ENCODE results near the gene CNGA2.
"Not testable (repeated sequence)": the region's sequence is repeated elsewhere in the genome, so short reads cannot be mapped to it uniquely, and the experiment has no call there.

Gene CNGA2

DNA sequence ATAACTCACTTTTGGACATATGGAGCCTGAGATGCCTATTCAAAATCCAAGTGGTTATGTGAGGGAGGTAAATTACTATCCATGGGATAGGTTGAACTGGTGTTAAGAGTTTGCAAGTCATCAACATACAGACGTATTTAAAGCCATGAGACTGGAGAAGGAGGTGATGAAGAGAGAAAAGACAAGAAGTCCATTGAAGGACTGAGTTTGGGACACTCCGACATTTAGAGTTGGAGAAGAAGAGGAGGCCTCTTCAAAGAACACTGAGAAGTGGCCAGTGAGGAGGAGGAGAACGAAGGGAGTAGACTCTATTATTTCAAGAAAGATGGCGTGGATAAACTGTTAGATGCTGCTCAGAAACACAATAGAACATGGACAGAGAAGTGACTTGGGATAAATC lies at the start of gene CNGA2:
TSS of gene CNGA2 (plus strand) at position 301 of the 400 bp plus-strand sequence. CDS start 3,738 bp downstream, outside the sequence.
- DNase-seq = no peak

DNA sequence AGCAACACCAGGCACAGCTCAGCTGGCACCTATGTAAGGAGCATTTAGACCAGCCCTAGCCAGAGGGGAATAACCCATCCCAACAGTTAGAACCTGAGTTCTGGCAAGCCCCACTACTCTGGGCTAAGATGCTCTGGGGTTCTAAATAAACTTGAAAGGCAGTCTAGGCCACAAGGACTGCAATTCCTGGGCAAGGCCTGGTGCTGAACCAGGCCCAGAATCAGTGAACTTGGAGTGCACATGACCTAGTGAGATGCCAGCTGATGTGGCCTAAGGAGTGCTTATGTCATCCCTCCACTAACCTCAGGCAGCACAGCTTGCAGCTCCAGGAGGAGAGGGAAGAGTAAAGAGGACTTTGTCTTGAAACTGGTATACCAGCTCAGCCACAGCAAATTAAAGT lies 46.9 kb upstream of the CNGA2 start:
- no peak for DNase-seq

DNA sequence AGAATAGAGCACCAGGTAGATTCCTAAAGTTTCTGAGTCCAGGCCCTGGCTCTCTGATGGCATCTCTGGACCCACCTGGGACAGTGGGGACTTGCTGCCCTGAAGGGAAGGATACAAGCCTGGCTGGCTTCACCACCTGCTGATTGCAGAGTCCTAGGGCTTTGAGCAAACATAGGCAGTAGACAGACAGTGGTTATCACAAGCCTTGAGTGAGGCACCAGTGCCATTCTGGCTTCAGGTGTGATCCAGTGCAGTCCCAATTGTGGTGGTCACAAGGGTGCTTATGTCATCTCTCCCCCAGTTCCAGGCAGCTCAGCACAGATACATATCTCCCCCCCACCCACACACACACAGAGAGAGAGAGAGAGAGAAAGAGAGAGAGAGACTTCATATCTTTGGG lies 45.9 kb upstream of the CNGA2 start:
- DNase-seq = no peak

DNA sequence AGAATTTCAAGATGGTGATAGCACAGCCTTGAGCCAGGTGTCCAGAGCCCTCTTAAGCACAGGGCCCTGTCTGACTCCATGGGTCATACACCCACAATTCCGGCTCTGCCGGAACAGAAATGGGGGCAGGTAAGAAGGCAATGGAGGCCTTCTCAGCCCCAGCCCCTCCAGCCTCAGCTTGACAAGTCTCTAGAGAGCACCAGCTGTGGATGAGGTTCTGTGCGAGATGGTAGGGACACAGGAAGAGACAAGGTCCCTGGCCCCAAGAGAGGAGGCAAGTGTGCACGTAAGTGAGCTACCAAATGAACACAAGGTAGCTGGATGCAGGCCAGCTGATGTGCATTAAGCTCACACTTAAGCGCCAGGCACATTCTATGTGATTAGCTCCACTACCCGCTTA lies 41.7 kb upstream of the CNGA2 start:
- DNase-seq = no peak

DNA sequence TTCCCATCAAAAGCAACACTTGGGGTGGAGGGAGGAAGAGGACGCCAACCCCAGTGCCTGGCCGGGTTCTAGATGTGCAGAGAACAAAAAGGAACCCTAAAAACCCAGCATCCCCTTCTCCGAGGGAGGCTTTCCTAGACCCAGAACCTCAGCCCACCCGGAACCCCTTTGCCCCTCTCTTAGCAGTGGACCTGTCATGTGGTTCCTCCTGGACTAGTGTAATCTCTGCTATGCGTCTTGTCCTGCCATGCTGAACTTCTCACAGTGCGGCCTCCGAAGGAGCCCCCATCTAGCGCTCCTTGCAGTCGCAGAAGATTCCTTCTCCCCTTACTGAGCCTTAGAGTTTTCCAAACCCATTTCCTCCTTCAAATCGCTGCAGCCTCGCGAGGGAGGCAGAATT lies 40.4 kb upstream of the CNGA2 start:
- no peak for DNase-seq

DNA sequence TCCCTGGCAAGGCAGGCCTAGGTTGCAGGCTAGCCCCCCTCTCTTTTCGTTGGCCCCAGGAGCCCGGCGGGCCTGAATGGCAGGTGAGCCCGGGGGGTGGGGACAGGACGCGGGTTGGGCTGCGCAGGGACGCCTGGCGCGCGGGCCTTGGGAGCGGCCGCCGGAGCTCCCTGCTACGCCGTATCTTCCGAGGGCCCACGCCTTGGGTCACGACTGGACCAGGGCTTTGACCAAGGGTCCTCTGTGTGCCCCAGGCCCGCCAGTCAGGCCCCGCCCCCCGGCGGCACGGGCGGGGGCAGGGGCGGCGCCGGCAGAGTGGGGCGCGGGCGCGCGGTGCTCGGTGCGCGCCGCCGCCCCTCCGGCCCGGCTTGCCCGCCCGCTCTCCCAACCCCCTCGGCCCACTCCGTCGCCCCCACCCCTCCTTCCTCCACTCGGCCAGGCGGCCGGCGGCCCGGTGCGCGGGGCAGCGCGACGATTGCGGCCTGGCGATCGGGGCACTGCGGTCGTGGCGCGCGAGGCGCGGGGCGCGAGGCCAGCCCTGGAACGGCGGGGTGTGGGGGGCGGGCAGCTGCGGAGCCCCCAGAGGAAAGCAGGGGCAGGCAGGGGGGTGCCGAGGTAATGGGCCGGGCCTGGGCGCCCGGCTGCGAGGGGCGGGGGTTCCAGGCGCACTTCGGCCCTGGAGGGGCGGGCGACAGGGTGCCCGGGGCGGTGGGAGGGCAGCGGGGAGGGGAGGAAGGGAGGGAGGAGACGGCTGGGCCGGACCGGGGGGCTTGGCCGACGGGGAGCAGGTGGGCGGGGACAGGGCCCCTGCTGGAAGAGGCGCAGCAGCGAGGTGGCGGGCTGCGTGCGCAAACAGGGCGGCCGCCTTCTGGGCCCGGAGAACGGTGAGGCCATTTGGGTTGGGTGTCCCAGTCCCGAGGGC lies 39.6 kb upstream of the CNGA2 start, which contains the start of gene PRRG3:
TSS of gene PRRG3 (plus strand) at position 798 of the 922 bp plus-strand sequence. CDS start 3,357 bp downstream, outside the sequence.
- no peak for DNase-seq

DNA sequence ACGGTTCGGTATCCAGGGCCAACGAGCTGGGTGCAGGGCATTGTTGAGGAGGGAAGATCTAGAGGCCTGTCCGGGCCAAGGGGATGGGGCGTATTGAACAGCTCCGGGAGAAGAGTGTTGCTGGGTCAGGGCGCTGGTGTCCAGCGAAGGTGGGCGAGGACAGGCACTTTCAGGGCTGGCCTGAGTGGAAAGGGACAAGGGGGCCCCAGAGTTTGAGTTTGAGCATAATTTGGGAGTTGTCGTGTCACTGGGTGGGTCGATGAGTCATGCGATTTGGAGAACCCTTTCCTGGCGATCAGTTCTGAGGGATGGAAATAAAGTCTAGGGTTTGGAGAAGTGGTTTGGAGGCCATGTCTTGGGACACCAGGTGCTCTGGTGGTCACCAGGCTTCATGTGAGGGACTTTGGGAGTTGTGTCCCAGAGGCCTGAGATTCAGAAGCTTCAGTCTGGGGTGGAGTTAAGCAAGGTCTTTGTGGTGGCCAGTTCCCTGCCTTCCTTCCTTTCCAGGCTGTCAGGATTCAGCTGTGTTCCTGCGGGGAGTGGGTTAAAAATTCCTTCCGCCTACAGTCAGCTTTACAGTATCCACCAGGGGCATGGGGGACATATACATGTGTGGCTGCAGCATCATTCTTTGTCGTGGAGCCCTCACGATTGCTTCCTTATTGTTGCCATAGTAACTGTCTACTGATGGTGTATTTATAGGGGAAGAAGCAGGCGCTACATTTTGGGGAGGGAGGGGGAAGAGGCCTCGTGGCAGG lies 38.8 kb upstream of the CNGA2 start:
- DNase-seq = no peak

DNA sequence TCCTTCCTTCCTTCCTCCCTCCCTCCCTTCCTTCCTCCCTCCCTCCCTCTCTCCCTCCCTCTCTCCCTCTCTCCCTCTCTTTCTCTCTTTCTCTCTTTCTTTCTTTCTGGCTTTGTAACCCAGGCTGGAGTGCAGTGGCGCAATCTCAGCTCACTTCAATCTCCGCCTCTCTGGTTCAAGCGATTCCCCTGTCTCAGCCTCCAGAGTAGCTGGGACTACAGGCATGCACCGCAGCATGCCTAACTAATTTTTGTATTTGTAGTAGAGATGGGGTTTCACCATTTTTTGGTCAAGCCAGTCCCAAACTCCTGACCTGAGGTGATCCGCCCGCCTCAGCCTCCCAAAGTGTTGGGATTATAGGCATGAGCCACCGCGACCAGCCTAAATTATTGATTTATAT lies 37.5 kb upstream of the CNGA2 start:
- not testable (repeated sequence) for DNase-seq

DNA sequence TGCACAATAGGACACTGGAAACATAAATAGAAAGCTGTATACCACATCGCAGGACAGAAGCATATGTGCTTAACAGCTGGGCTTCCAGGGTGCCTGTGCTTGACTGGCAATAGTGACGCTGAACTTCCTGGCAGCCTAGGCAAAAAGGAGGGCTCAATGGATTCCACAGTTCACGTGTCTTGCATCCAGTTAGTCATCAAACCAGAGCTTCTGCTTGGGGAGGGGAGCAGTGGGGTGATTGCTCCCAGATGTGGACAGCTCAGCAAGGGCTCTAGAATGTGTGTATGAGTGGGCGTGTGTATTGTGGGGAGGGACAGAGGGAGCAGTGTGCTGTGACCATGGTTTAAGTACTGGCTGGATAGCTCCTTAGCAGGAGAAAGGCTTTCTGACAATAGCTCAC lies 37.0 kb upstream of the CNGA2 start:
- DNase-seq = no peak

DNA sequence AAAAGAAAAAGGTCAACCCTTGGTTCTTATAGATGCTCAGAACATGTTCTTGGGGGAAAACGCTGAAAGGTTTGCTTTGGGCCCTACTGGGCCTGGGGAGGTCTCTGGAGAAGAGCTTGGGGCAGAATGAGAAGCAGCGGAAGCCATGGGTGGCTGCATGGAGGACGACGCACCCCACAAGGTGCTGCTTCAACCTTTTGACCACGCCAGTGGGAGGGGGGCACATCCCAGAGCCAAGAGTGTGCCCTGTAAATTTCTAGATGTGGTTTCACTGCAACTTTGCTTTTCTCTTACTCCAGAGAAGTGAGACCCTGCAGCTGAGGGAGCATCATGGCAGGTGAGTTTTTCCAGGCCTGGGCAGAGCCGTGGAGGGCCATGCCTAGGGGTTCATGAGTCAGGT lies 36.1 kb upstream of the CNGA2 start:
- DNase-seq = no peak

DNA sequence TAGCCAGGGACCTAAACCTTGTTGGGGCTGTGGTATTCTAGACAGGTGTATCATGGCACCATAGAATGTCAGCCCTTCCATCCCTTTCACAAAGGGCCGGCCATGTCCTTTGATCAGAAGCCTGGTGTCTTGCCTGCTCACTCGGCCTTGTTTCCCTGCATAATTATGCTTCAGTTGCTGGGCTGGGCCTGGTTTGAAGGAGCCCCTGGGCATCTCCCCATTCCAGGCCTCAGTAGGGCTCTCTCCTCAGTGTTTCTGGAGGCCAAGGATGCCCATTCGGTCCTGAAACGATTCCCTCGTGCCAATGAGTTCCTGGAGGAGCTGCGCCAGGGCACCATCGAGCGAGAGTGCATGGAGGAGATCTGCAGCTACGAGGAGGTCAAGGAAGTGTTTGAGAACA lies 34.8 kb upstream of the CNGA2 start:
- no peak for DNase-seq

DNA sequence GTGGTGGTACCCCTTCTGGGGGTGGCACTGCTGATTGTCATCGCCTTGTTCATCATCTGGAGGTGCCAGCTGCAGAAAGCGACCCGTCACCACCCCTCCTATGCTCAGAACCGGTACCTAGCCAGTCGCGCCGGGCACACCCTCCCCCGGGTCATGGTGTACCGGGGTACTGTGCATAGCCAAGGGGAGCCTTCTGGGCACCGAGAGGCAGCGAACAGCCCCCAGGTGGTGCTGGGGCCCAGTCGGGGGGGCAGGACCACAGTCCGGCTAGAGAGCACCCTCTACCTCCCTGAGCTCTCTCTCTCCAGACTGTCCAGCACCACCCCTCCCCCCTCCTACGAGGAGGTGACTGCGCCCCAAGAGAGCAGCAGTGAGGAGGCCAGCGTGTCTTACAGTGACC lies 34.0 kb upstream of the CNGA2 start:
- no peak for DNase-seq

DNA sequence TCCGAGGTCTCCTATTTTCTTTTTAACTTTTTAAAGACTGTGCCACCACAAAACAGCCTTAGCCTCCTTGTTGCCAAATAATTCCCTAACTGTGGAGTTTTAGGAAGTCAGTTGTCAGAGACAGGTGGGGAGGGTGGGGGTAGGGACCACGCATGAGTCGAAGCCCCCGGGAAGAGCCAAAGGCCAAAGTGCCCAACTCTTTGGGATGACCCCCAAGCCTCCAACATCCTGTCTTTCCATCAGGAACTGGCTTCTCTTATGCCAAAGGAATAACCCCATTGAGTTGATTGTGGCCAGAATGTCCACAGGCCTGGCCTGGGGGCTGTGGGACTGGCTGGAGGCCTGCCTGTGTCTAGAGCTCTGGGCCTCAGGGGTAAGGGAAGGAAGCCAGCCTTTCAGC lies 33.5 kb upstream of the CNGA2 start:
- no peak for DNase-seq

DNA sequence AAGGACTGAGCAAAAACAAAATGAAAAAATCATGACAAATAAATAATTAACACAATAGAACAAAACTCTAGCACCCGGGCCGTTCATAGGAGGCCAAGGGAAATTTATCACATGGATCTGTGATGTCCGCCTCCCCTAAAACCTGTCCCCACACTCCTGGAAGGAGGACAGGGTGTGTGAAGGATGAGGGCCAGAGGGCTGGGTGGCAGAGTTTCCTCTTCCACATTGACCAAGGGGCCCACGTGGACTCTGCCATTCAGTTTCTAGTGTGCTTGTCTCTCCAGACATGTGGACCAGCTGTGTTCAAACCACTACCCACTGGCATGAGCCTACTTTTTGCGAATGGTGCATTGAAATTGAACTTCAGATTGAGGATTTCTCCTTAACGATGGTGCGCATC lies 33.0 kb upstream of the CNGA2 start:
- DNase-seq = no peak

DNA sequence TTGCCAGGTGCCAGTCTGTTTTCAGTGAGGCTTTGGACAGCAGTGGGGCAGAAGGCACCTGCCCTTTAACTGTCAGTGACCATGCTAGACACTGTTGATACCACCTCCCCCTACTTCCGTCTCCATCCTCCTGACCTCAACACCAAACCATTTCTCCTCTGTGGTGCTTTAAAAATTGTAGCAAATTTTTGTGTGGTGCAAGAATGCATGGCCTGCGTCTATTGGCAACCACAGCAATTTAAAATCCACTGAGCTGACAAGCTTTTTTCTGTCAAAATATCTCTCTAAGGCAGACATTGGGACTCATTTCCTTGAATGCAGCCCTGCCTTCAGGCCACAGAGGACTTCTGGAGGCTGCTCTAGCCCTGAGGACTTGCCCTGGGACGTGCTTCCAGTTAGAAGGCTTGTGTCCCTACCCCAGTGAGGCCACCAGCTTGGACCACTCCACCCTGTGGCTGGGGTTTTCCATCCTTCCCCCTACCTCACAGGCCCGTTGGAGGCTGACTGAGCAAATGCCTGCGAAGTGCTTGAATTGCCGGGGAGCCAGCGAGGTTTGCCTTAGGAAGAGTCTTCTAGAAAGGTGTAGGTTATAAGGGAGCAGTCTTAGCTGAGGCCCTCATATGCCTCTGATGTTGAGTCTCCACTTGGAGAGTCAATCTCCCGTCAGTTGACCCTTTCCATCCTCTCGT lies 32.4 kb upstream of the CNGA2 start:
- DNase-seq = no peak

DNA sequence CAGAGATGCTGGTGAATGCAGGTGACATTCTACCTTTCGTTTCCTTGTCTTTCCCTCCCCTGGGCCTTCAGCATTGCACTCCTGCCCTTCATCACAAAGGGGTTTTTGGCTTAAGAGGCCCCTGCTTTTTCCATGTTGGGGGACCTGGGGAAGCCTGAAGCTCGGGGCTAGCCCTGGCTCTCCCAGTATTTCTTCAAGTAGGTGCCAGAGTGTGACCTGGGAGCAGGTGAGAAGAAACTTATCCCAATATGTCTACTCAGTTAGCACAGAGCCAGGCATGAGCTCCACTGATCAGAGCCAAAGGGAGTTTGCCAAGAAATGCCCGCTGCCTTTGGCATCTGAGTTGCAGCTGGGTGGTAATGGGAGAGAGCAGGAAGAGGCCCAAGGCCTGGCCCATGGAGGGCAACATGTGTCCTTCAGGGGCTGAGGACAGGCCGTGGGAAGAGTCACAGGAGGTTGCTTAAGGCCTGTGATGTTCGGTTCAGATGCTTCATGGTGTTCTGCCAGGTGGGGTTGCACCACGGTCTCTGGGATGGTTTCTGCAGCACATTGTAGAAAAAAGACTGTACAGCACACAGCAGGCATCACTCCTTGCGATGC lies 31.7 kb upstream of the CNGA2 start:
- DNase-seq = no peak

DNA sequence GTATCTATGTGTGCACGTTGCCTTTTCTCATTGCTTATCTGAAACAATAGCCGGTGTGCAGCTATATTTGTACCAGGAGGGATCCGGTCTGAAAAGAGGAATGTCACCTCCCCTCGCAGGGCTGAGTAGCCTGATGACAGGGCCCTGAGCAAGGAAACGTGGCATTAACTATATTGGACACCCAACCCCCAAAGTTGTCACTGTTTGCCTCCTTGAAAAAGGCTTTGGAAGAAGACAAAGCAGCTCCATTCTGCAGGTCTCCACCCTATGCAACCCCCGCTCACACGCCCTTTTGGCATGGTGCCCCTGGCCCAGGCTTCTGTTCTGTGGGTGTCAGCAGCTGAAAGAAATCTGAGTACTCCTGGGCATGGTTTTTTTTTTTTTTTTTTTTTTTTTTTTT lies 31.1 kb upstream of the CNGA2 start:
- DNase-seq = no peak

DNA sequence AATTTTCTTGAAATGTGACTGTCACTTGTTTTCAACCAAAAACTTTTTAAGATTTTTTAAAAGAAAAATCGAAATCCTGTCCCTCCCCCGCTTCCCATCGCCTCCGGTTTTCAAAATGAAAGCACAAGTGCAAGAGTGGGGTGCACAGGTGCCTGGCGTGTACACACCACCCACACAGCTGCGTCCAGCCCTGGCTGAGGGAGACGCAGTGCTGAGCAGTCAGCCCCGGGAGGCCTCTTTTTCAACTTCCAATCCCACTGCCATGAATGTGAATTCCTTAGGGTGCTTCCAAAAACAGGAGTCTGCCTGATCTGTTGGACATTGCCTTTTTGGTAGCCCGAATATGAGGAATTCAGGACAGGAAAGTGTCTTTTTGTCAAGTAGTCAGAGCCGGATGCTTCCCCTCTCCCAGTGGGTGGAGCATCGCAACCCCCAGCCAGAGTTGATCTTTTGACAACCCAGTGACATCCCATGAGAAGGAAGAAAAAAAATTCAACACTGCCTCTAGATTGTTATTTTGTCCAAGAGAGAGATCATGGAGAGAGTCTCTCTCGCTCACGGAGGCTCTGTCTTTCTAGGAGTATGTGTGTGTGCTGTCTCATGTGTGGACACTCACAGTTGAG lies 30.4 kb upstream of the CNGA2 start:
- no peak for DNase-seq

DNA sequence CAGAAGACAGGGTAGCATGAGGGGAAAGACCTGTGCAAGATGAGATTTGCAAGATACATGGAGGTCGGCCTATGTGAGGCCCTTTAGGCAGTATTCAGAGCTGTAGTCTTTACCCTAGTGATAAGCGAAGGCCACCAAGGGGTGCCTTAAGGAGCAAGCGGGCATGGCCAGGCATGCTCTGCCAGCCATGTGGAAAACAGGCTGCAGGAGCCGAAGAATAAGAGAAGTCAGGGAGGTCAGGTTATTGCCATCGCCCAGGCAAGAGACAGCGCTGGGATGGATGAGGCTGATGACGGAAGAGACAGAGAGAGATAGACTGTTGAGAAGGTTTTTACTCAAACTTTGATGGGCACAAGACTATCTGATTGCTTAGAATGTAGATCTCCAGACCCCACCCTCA lies 25.7 kb upstream of the CNGA2 start:
- no peak for DNase-seq

DNA sequence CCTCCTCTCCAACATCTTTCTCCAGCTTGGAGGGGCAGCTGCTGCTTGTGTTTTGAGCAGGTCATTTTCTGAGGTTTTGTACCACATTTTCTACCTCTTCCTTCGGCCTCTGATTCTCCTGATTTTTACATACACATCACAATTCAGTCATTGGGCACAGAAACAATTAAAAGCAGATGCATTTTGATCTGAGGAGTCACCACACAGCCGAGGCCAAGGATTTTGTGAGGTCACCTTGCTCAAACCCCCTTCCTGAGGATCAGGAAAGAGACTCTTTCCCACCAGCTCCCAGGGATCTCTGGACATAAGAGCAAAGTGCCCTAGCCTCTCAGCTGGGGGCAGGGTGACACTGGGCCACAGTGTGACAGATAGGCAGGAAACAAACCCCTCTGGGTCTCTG lies 24.1 kb upstream of the CNGA2 start:
- DNase-seq = no peak

DNA sequence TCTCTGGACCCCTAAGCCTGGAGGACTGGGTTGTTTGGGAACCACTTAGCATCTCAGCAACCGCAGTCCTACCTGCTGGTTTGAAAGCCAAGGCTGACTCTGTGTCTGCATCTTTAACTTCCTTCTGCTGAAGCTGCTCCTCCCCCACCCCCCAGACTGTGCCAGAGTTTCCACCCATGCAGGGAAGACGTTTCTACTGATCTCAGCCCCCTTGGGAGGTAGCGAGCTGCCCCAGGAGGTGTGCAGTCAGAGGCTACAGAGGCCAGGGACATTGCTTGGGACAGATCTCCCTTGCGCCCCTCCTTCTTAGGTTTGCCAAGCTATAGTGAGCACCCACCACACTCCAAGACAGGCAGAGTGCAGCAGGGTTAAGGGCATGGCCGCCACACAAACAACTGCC lies 23.4 kb upstream of the CNGA2 start:
- DNase-seq = no peak

DNA sequence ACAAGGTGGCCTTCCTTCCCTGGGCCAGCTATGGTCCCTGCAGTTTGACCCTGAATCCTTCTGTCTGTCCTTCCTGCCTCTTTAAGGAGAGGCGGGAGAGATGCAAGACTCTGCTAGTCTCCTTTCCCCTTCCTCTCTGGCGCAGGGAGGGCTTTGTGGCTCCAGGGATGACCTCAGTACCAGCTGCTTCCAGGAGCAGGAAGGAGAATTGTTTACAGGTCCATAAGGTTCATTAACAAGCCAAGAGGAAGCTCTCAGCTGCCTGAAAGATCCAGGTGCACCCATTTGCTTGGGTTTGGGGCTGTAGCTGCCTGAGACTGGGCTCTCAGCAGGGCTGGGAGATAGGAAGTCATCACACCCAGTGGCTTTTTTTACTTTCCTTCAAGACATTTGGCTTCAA lies 22.8 kb upstream of the CNGA2 start:
- DNase-seq = no peak

DNA sequence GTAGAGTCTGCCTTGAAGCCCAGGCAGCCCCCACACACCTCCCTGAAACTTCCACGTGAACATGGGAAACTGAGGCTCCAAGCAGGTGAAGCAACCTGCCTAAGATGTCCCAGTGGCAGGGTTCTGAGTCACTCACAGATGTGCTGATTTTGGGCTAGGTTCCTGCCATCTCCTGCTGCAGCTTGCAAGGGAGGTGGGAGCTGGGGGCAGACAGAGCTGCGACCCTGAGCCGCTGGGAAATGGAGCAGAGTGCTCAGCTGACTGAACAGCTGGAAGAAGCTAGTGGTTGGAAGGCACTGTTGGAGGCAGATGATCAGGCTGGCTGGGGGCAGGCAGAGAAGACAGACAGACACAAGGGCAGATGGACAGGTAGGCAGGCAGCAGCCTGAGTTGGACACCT lies 22.3 kb upstream of the CNGA2 start:
- no peak for DNase-seq

Measured in NCI-H2081 (cell line).